HL-60 (cell line): Measurements from ENCODE around the gene MUL1.

Experiments
- DNase-seq, 2 experiments: peaks; one replicate each; pipeline ENCODE4 v3.0.0-alpha.2; 2010 to 2020; ENCODE audit warnings: low read depth in 1 of 2, low spot score in 1 of 2
- H3K27ac ChIP-seq: fragments of 250-450 bp; sonication (Bioruptor Pico); replicated peaks from 2 replicates; pipeline ENCODE4 v1.5.1; 2020; ENCODE audit warnings: mild to moderate bottlenecking, moderate library complexity
- H3K27me3 ChIP-seq: fragments of 250-450 bp; sonication (Bioruptor Pico); 2 replicates; pipeline ENCODE4 v1.5.1; 2021; ENCODE audit warnings: mild to moderate bottlenecking, moderate library complexity; ENCODE audit not compliant: insufficient read depth, poor library complexity, severe bottlenecking
- H3K4me3 ChIP-seq: replicated peaks from 2 replicates; pipeline ENCODE4 v1.5.1; 2011; ENCODE audit warnings: mild to moderate bottlenecking, control low read depth, low read length; ENCODE audit not compliant: insufficient read depth
- CTCF ChIP-seq: IDR thresholded peaks from one replicate; pipeline ENCODE4 v1.5.1; 2011; ENCODE audit warnings: low read length, control low read depth, inconsistent platforms; ENCODE audit not compliant: insufficient read depth
- GABPA ChIP-seq: IDR thresholded peaks from 2 replicates; pipeline ENCODE4 v1.6.1; 2012; ENCODE audit warnings: low read depth
- POLR2AphosphoS5 ChIP-seq: IDR thresholded peaks from 2 replicates; pipeline ENCODE4 v1.6.1; 2012; ENCODE audit warnings: low read depth
- REST ChIP-seq: IDR thresholded peaks from 2 replicates; pipeline ENCODE4 v1.6.1; 2012; ENCODE audit warnings: low read depth; ENCODE audit not compliant: insufficient replicate concordance
- SPI1 ChIP-seq: IDR thresholded peaks from 2 replicates; pipeline ENCODE4 v1.6.1; 2012; ENCODE audit warnings: low read depth, mild to moderate bottlenecking, borderline replicate concordance

Gene MUL1

GRCh38 chr1:20480243-20480944 is 27.6 kb downstream of the MUL1 start:
- Histone ChIP-seq H3K27me3 (peaks cover 54% of the 10 kb centered on the region), H3K4me3 (no peak overlapping the region), H3K27ac (no peak overlapping the region)
- DNase-seq, result no peak
- no peak for TF ChIP-seq REST
- TF ChIP-seq GABPA, result no peak
- TF ChIP-seq CTCF, result no peak
- TF ChIP-seq SPI1, result no peak
- TF ChIP-seq POLR2AphosphoS5, result no peak

DNA sequence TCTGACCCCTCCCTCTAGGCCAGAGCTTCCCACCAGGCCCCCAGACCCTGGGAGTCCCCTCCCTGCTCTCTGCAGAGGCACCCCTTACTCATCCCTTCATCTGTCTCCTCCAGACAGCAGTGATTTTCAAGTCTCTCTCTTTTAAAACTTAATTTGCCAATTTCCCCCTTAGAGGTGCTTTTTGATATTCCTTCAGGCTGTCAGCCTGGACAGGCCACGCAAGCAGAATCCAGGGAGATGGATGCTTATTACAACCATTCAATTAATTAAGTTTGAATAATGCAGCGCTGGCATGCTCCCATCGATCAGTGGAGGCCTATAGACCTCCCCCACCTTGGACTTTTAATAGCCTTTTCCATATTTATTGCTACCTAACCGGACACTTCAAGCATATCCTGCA is 28.1 kb downstream of the MUL1 start:
- DNase-seq, result no peak
- H3K4me3 ChIP-seq, result no peak overlapping the region
- no peak overlapping the region for H3K27ac ChIP-seq
- TF ChIP-seq SPI1, result no peak
- TF ChIP-seq REST, result no peak
- no peak for TF ChIP-seq CTCF
- H3K27me3 ChIP-seq, result peaks cover 54% of the 10 kb centered on the region

DNA sequence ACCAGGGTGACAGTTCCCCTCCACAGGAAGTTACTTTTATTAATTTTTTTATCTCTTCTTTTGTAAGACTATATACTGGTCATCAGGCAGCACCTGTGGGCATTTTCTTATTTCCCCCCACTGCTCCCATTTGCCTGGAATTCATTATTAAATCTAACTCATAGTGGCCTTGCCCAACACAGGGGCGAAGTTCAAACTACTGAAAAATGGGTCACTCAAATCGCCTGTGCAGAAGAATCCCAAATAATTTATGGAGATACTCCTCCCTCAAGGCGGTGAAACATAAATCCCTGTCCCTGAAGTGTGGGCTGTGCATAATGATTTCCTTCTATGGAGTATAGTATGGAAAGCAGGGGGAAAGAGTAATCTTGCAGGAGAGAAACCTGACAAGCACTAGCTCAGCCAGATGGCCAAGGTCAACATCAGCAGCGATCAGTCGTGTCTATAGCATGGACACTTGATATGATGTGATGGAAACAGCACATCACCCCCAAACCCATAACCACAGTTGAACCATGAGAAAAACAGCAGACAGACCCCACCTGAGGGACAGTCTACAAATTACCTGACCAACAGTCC is 29.8 kb downstream of the MUL1 start:
- peaks cover 42% of the 10 kb centered on the region for H3K27me3 ChIP-seq
- TF ChIP-seq REST (no peak), GABPA (no peak), POLR2AphosphoS5 (no peak), CTCF (no peak), SPI1 (no peak)
- H3K27ac ChIP-seq, result no peak overlapping the region
- H3K4me3 ChIP-seq, result no peak overlapping the region
- no peak for DNase-seq
